HG03575 (cell line): ENCODE data around the gene PNMA8A.

Experiments used
- ATAC-seq: cut with Tn5 transposase; IDR thresholded peaks from one replicate; pipeline ENCODE4 v1.9.1; 2021; ENCODE audit not compliant: unreplicated experiment, insufficient number of reproducible peaks, low FRiP score; ENCODE audit errors: extremely low read depth

Gene PNMA8A

DNA sequence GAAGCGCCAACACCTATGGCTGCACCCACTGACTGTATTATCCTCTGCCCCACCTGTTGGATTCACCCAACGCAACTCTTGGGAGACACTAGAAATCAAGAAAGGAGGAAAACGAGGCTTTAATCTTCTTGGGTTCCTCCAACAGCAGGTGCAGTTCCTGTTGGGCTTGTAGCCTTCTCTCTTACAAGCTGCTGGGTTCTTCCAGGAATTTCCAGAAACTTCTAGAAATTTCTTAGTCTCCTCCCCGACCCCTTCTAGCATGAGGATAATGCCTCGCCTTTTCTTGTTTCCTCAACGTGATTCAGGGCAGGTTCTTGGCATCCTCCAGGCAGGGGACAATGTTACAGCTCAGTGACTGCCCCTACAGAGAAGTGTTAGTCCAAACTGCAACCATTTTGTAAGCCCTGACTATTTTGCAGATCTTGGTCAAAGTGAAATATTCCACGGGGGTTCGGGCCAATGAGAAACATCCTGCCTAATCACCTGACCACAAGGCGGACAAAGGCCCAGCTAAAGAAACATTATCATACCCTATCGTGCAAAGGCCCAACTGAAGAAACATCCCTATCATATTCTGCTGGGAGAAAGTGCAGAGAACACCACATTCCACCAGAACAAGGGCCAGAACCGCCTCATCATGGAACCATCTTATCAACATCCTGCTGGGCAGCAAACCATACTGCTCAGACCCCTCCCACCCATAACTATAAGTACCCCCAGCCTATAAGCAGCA lies 614 bp upstream of the PNMA8A start:
- no peak for ATAC-seq

DNA sequence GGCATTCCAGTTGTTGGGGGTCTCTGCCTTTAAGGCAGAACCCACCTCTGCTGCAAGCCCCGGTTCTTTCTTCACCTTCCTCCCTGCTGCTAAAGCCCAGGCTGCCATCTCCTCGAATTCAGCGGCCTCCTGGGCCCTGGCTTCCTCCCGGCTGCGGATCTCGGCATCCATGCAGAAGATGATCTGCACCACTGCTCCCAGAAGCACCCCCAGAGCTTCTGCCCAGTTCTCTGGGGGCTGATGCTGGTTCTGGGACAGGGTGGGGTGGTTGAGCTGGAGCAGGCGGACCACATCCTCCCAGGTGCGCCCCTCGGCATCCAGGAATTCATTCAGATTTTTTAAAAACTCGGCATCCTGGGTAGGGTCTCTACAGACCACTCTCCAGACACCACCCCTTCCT lies 987 bp downstream of the PNMA8A start:
- no peak for ATAC-seq

DNA sequence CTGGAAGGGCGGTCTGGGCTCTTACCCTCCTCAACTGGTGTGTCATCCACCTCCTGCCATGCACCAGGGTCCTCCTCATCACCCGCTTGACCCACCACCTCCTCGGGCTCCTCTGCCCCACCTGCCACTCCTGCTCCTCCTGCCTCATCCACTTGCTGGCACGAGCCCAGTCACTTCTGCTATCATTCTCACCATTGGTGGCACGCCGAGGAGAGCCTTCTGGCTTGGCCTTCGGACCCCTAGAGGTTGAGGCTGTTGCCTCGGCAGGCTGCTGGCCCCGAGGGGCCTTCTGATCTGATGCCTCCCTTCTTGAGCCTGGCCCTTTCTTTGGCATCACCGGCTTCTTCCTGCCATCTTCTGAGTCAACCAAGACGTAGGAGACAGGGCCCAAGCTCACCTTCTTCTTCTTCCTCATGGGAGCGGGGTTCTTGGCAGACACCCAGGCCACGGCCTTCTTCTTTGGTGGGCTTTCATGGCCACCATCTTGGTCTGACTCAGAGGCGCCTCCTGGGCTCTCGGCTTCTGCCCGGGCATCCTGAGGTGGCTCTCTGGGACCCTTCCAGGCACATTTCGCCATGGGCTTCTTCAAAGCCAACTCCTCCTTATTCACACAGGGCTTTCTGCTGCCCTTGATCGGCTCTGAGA lies 1.7 kb downstream of the PNMA8A start:
- no peak for ATAC-seq

DNA sequence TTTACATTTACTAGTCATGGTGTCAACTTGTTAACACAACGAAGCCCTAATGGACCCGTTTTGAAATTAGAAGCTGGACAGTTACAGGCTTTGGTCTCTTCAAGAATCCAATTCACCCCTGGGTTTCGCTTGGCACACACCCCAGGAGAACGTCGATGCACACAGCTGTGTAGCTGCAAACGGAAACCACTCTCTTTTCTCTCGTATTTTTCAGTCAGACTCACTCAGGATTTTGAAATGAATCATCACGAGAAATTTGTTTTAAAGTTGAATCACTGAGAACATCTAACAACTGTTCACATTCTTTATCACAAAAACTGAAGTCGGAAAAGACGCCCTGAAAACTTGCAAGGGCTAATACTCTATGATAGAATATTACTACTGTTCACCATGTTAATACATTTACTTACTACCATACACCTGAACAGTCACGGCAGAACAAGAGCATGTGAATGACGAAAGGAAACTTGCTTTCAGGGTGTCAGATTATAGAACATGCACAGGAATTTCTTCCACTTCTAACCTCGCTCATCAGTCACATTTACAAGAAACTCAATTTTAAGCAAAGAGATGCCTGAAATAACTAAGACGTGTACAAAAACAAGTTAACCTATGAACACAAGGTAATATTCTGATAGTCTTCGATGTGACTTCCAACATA lies 4.7 kb downstream of the PNMA8A start:
- ATAC-seq = no peak

DNA sequence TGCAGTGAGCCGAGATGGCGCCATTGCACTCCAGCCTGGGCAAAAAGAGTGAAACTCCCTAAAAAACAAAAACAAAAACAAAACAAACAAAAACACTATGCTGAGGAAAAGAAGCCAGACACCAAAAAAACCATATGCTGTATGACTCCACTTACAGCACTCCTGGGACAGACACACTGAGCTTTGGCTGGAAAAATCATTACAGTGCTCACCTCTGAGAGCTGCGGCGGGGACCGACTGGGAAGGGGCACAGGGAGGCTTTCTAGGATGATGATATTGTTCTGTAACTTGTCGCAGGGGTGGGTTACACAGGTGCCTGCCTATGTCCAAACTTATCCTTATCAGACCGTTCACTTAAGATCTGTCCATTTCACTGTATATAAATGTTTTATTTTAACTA lies 7.8 kb downstream of the PNMA8A start:
- no peak for ATAC-seq

DNA sequence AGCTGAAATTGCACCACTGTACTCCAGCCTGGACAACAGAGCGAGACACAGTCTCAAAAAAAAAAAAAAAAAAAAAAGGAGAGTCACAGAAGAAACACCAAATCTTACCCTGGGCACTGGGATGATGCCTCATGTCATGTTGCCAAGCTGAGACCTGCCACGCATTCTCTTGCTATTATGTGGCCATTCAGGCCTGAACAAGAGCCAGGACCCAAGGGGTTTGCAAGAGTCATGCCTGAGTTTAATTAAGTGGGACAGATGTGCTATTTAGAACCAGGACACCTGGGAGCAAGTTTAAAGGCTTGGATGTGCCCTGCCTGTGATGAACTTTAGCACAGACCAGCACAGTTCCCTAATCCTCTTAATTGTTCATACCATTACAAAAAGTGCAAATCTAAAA lies 9.8 kb downstream of the PNMA8A start:
- no peak for ATAC-seq

DNA sequence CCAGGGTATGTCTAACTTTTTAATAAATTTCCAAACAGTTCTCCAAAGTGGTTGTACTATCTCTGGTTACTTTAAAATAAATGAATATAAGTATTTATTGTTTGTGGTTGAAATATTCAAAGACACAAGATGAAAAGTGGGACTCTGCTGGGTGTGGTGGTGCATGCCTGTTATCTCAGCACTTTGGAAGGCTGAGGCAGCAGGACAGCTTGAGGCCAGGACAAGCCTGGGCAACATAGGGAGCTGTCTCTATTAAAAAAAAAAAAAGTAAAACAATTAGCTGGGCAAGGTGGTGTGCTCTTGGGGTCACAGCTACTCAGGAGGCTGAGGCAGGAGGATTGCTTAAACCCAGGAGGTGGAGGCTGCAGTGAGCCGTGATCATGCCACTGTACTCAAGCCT lies 10.4 kb downstream of the PNMA8A start:
- ATAC-seq = no peak

DNA sequence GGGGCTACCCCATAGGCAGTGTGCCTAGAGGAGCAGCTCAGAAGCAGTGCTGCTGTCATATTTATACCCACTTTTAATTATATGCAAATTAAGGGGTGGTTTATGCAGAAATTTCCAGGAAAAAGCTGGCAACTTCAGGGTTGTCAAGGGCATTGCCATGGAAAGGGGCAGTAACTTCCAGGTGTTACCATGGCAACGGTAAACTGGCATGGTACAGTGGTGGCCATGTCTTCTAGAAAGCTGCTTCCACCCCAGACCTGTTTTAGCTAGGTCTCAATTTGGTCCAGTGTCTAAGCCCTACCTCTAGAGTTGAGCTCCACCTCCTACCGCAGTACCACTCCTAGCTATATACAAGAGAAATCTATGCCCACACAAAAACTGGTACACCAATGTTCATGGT lies 11.3 kb downstream of the PNMA8A start:
- no peak for ATAC-seq

DNA sequence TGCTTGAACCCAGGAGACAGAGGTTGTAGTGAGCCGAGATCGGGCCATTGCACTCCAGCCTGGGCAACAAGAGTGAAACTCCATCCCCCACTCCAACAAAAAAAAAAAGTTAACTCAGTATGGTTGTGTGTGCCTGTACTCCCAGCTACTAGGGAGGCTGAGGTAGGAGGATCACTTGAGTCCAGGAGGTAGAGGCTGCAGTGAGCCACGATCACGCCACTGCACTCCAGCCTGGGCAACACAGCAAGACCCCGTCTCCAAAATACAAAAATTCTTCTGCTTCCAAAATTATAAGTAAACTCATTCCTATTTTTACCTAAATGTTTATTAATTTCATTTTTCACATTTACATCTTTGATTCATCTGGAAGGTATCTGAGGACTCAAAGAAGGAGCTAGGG lies 14.4 kb downstream of the PNMA8A start:
- no peak for ATAC-seq

DNA sequence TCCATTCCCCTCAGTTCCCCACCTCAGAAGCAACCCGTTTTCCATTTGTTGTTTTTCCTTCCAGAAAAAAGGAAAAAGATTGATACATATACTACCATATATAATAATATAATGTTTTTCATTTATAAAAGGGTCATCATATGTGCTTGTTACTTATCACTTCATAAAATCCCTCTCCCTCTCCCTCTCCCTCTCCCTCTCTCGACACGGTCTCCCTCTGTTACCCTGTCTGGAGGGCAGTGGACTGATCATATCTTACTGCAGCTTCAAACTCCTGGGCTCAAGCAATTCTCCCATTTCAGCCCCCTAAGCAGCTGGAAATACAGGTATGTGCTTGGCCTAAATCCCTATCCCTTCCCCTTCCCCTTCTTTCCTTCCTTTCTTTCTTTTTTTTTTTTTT lies 17.1 kb downstream of the PNMA8A start:
- ATAC-seq = no peak

DNA sequence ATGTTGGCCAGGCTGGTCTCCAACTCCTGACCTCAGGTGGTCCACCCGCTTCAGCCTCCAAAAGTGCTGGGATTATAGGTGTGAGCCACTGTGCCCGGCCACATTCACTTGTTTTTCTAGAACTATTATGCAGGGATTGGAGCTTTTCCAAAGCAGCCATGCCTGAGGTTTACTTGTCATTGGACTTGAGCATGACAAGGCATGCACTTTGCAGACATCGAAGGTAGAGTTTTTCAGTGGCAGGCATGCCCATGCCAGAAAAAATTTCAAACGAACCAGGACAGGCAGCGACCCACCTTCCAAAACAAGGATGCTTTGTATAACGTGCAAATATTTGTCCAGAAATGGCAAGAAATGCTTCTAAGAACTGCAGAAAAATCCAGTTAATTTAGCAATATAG lies 17.7 kb downstream of the PNMA8A start:
- ATAC-seq = no peak

DNA sequence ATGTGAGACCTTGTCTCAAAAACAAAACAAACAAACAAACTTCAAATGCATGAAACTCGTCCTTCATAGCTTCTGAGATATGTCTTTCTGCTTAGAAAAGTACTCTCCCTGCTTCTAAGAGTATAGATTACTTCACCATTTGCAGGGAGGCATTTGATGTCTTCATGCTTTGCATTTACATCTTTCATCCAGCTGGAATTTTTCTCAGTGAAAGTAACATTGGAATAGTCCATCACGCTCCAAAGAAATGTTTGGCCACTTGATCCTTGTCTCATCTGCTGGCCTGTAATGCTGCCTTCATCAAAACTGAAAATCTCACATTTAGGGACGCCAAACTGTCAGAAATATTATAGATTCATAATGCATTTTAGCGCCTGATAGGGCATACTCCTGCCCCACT lies 19.2 kb downstream of the PNMA8A start:
- no peak for ATAC-seq

DNA sequence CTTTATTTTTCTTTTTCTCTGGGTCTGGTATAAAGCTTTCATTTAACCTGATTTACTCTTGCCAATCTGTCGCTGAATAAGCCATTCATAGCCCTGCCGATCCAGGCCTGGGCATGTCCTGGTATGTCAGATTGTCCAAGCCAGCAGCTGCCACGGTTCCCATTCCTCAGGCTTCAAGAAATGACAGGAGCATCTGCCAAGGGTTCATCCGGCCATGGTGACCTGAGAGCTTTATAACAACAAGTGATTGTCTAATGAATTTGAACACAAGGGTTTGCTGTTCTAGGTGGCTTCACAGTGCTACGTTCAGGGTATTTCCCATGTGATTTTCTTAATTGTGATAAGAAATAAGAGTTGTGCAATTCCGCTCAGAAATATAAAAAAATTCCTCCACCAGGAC lies 20.0 kb downstream of the PNMA8A start:
- no peak for ATAC-seq

DNA sequence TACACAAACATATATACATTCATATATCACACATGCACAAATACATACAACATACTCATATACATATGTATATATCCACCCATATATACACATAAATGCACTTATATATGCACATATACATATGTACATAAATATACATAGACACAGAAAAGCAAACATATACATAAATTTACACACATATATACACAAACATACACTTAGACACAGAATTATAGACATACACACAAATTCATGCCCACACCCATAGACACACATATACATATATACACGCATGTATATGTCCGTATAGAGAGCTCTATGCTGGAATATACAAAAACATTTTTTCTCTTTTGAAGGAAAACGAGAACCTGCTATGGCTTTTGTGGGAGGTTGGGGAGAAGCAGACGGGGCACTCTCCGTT lies 20.6 kb downstream of the PNMA8A start:
- ATAC-seq = no peak

DNA sequence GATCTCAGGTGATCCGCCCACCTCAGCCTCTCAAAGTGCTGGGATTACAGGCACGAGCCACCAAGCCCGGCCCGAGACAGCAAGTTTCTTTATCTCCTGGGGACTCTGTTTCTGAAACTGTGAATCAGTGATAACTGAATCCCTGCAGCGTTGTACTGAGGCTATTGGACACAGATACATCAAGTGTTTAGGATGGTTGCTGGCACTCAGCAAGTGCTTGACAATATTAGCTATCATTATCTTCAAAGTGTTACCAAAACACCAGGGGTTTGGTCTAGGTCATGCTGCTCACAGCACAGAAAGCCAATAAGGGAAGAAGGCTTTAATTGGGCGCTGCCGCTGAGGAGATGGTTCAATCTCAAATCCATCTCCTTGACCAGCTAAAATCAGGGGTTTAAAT lies 22.1 kb downstream of the PNMA8A start:
- no peak for ATAC-seq

DNA sequence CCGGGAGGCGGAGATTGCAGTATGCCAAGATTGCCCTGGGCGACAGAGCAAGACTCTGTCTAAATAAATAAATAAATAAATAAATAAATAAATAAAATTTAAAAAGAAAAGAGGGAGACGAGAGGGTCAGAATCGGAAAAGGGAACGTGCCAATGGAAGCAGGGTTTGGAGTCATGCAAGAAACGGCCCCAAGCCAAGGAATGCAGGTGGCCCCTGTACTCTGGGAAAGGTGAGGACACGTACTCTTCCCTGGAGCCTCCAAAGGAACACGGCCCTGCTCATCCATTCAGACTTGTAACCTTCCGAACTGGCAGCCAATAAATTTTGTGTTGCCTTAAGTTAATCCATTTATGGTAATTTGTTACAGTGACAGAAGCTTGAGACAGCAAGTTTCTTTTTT lies 22.8 kb downstream of the PNMA8A start:
- ATAC-seq = no peak

DNA sequence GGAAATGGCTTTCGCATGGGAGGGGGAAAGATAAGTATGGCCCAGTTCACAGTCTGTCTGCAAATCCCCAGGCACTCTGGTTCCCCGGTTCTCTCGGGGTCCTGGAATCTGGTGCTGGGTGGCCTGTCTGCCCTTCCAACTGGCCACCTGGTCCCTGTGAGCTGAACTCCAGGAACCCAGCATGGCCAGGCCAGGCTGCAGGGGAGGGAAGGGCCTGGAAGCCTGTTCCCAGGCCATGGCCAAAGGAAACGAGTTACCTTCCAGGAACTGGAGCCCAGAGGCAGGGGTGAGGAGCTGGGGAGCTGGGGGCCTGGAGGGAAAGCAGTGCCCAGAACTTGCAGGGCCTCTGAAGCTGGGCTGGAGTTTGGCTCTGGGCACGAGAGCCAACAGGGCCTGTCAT lies 23.5 kb downstream of the PNMA8A start:
- ATAC-seq = no peak

DNA sequence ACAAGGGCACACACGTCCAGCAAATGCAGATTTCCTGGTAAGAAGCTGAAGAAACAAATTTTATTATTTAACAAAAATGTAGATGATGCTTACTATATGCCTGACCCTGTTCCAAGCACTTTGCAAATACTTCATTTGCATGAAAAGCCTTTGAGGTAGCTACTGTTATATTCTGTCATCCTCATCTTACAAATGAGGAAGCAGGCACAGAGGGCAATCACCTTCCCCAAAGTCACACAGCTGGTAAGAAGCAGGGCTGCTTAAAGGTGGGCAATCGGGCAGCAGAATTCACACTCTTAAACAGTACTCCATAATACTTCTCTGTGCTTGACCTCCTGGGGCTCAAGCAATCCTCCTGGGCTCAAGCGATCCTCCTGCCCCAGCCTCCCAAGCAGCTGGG lies 24.4 kb downstream of the PNMA8A start:
- no peak for ATAC-seq

DNA sequence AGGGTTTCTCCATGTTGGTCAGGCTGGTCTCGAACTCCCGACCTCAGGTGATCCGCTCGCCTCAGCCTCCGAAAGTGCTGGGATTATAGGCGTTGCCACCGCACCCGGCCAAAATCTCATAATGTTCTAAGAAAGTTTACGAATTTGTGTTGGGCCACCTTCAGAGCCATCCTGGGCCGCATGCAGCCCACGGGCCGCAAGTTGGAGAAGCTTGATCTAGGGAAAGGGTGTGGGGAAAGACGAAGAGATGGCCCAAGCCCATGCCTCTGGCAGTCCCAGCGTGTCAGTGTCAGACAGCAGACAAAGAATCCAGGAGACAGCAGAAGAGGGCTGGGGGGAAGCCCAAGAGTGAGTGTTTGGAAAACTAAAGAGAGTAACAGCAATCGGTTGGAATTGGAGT lies 25.3 kb downstream of the PNMA8A start:
- ATAC-seq = no peak

DNA sequence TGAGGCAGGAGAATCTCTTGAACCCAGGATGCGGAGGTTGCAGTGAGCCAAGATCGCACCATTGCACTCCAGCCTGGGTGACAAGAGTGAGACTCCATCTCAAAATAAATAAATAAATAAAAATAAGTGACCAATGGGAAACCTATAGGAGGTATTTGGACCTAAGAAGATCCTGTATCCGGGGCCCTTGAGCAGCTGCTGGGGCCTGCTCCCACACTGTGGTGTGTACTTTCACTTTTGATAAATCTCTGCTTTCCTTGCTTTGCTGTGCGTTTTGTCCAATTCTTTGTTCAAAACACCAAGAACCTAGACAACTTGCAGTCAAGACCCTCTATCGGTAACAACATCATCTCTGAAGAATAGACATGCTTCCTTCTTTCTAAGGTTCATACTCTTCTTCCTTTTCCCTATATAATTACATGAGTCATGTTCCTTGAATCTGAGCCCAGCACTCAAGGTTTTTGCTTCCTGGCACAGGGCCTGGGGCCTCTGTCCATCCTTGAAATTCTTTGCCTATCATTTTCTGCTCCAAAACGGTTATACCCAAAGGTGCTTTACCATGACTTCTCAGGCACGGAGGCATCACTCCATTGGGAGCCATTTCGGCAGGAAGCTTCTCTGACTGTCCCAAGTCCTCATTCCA lies 28.4 kb downstream of the PNMA8A start:
- no peak for ATAC-seq
